HG03175 (cell line): ENCODE results near the gene LAMC1.

Source experiments
- ATAC-seq: cut with Tn5 transposase; IDR thresholded peaks from one replicate; pipeline ENCODE4 v1.9.1; 2021; ENCODE audit warnings: mild to moderate bottlenecking, moderate library complexity; ENCODE audit not compliant: unreplicated experiment

The LAMC1 gene

GRCh38 chr1:183101841-183102276, 78.6 kb downstream of the LAMC1 start:
- peak; percentile 69 for ATAC-seq

GRCh38 chr1:183103147-183103546, 79.9 kb downstream of the LAMC1 start:
- no peak for ATAC-seq

GRCh38 chr1:183103577-183103976, 80.4 kb downstream of the LAMC1 start:
- ATAC-seq: no peak

GRCh38 chr1:183105449-183105848, 82.2 kb downstream of the LAMC1 start:
- ATAC-seq: no peak

GRCh38 chr1:183106166-183106565, 82.9 kb downstream of the LAMC1 start:
- no peak for ATAC-seq

GRCh38 chr1:183106746-183107145, 83.5 kb downstream of the LAMC1 start:
- ATAC-seq: no peak

GRCh38 chr1:183110326-183110880, 87.2 kb downstream of the LAMC1 start:
- ATAC-seq: no peak

GRCh38 chr1:183114441-183114840, 91.2 kb downstream of the LAMC1 start:
- no peak for ATAC-seq

GRCh38 chr1:183116416-183116815, 93.2 kb downstream of the LAMC1 start:
- ATAC-seq: no peak

- ATAC-seq: no peak
Measured at GRCh38 chr1:183121609-183122008, 98.4 kb downstream of the LAMC1 start.

GRCh38 chr1:183124259-183124658, 101.0 kb downstream of the LAMC1 start:
- ATAC-seq: peak; percentile 75

GRCh38 chr1:183125279-183125999, 102.2 kb downstream of the LAMC1 start:
- ATAC-seq: no peak

GRCh38 chr1:183126000-183126366, 102.8 kb downstream of the LAMC1 start:
- no peak for ATAC-seq

GRCh38 chr1:183126528-183126927, 103.3 kb downstream of the LAMC1 start:
- ATAC-seq: no peak

- no peak for ATAC-seq
Measured at GRCh38 chr1:183129921-183130690, 106.9 kb downstream of the LAMC1 start.

- ATAC-seq: no peak
Measured at GRCh38 chr1:183131166-183131565, 107.9 kb downstream of the LAMC1 start.

GRCh38 chr1:183135336-183135735, 112.1 kb downstream of the LAMC1 start:
- ATAC-seq: no peak

- ATAC-seq: no peak
Measured at GRCh38 chr1:183137782-183138181, 114.6 kb downstream of the LAMC1 start.

- no peak for ATAC-seq
Measured at GRCh38 chr1:183138301-183138700, 115.1 kb downstream of the LAMC1 start.

GRCh38 chr1:183139281-183139942, 116.2 kb downstream of the LAMC1 start:
- no peak for ATAC-seq

GRCh38 chr1:183140633-183141032, 117.4 kb downstream of the LAMC1 start:
- no peak for ATAC-seq
